Left lung (tissue), 10 donors: Measurements from ENCODE around the gene QSOX2. TPM values are rescaled to one million over a fixed set of nuclear protein-coding genes. Genes with fewer than 3 reads are reported as not detected.

Experiments used
- ATAC-seq: fragments of 200-7000 bp; cut with Tn5 transposase; one replicate; pipeline ENCODE4 v1.9.1; 2020; ENCODE audit warnings: moderate library complexity
- DNase-seq, 4 donors: peaks; one replicate each; pipeline ENCODE4 v3.0.0-alpha.2; 2013 to 2020
- H3K27ac ChIP-seq, 2 donors: fragments of 200-600 bp; sonication (generic) in 1 of 2; one replicate each; pipeline versions ENCODE4 v1.5.0 to v1.8.0; 2020 to 2021
- H3K27me3 ChIP-seq, 2 donors: fragments of 200-600 bp; sonication (generic) in 1 of 2; one replicate each; pipeline versions ENCODE4 v1.5.0 to v1.8.0; 2020 to 2021
- H3K36me3 ChIP-seq, 2 donors: fragments of 200-600 bp; sonication (generic) in 1 of 2; one replicate each; pipeline versions ENCODE4 v1.5.0 to v1.8.0; 2020 to 2021
- H3K4me1 ChIP-seq, 2 donors: fragments of 200-600 bp; one replicate each; pipeline ENCODE4 v1.8.0; 2021
- H3K4me3 ChIP-seq, 2 donors: fragments of 200-600 bp; sonication (generic) in 1 of 2; one replicate each; pipeline versions ENCODE4 v1.5.0 to v1.8.0; 2020 to 2021; ENCODE audit warnings: mild to moderate bottlenecking in 1 of 2
- H3K9me3 ChIP-seq, 2 donors: fragments of 200-600 bp; sonication (generic) in 1 of 2; one replicate each; pipeline versions ENCODE4 v1.5.0 to v1.8.0; 2020 to 2021
- CTCF ChIP-seq, 2 donors: fragments of 200-600 bp; sonication (generic) in 1 of 2; IDR thresholded peaks; one replicate each; pipeline versions ENCODE4 v1.5.0 to v1.8.0; 2021; ENCODE audit warnings: antibody characterized with exemption in 2 of 2
- intact Hi-C, 2 donors: fragments of 100-400 bp; cut with DNase I; formaldehyde crosslinking; loops; one replicate each; pipeline versions ENCODE4 v1.11.2 to v1.14.2; 2022
- polyA plus RNA-seq, 6 donors: library from polyadenylated mRNA; unstranded; fragments of 120-200 nt; gene quantifications; one replicate each; pipeline ENCODE4 v1.2.1, GENCODE V29; 2013; ENCODE audit not compliant: insufficient read length in 6 of 6
- total RNA-seq, 2 donors: library from RNA; stranded (reverse); fragmentation: NEBNext Ultra II Directional; extraction: Animal tissue kit (Norgen Biotek cat#: 25700); gene quantifications; one replicate each; pipeline ENCODE4 v1.2.1, GENCODE V29; 2021
- donor health status: DM: no; HTN: yes; CAD: no.
- donor health status: DM: no; HTN: no; CAD: no.

The QSOX2 gene
- total and polyA plus RNA-seq, 8 donors, result 9.5 to 15.4 (median 12.0) TPM

GRCh38 chr9:136177224-136177623 lies 68.4 kb downstream of the QSOX2 start:
- DNase-seq, result no peak
- intact Hi-C loops, result no loop called here

GRCh38 chr9:136175616-136176197 lies 69.9 kb downstream of the QSOX2 start:
- intact Hi-C loops, result no loop called here
- H3K36me3 ChIP-seq, result no peaks in the 10 kb centered on the region
- H3K27me3 ChIP-seq, result peaks cover 0 to 61% of the 10 kb centered on the region in 2 donors
- H3K9me3 ChIP-seq, result no peaks in the 10 kb centered on the region
- H3K4me3 ChIP-seq, result no peak overlapping the region
- TF ChIP-seq CTCF (IDR thresholded peaks at IDR 0.05), result no peak
- H3K27ac ChIP-seq, result no peak overlapping the region
- H3K4me1 ChIP-seq, result no peaks in the 10 kb centered on the region
- ATAC-seq (no peak), DNase-seq (peak in 2 of 4 donors; percentile 17 to 41)

More at GRCh38 chr9:136177224-136177623, 68.4 kb downstream of the QSOX2 start:
- Histone ChIP-seq H3K36me3 (no peaks in the 10 kb centered on the region), H3K27ac (no peak overlapping the region), H3K9me3 (no peaks in the 10 kb centered on the region), H3K27me3 (peaks cover 0 to 49% of the 10 kb centered on the region in 2 donors), H3K4me1 (no peaks in the 10 kb centered on the region), H3K4me3 (no peak overlapping the region)
- TF ChIP-seq CTCF (IDR thresholded peaks at IDR 0.05), result no peak
- no peak for ATAC-seq

- intact Hi-C loops, result no loop called here
- H3K4me3 ChIP-seq, result no peak overlapping the region
- peaks cover 0 to 62% of the 10 kb centered on the region in 2 donors for H3K27me3 ChIP-seq
- no peak for TF ChIP-seq CTCF (IDR thresholded peaks at IDR 0.05)
- peak in 1 of 4 donors; percentile 62 for DNase-seq
- ATAC-seq, result no peak
- no peaks in the 10 kb centered on the region for H3K4me1 ChIP-seq
- no peak overlapping the region for H3K27ac ChIP-seq
- H3K36me3 ChIP-seq, result no peaks in the 10 kb centered on the region
- no peaks in the 10 kb centered on the region for H3K9me3 ChIP-seq
Measured at GRCh38 chr9:136174779-136175615, 70.6 kb downstream of the QSOX2 start.

- intact Hi-C loops, result no loop called here
Measured at GRCh38 chr9:136173648-136174290, 71.8 kb downstream of the QSOX2 start.

More at GRCh38 chr9:136173648-136174290, 71.8 kb downstream of the QSOX2 start:
- Histone ChIP-seq H3K36me3 (no peaks in the 10 kb centered on the region), H3K4me1 (no peaks in the 10 kb centered on the region), H3K4me3 (no peak overlapping the region), H3K27me3 (peaks cover 0 to 64% of the 10 kb centered on the region in 2 donors), H3K9me3 (no peaks in the 10 kb centered on the region), H3K27ac (no peak overlapping the region)
- ATAC-seq, result no peak
- TF ChIP-seq CTCF (IDR thresholded peaks at IDR 0.05), result no peak
- peak in 1 of 4 donors; percentile 69 for DNase-seq
